Vagina (tissue), 2 donors: ENCODE measurements around the gene SH3GLB2.

Source experiments
- POLR2AphosphoS5 ChIP-seq, 2 donors: sonication (generic); formaldehyde crosslinking; IDR thresholded peaks; one replicate each; pipeline ENCODE4 v1.9.0; 2017; ENCODE audit warnings: antibody characterized with exemption in 2 of 2, mild to moderate bottlenecking in 2 of 2, low read depth in 1 of 2; ENCODE audit not compliant: insufficient read depth in 1 of 2
- TF ChIP-seq, protein P1 (sequence below), 3 experiments: fragments of 450-650 bp in 2 of 3; fragments of 200-600 bp in 1 of 3; sonication (generic) in 1 of 3; IDR thresholded peaks; one replicate each; pipeline ENCODE4 v1.5.1; 2017 to 2019; ENCODE audit warnings: antibody characterized with exemption in 3 of 3, mild to moderate bottlenecking in 2 of 3, moderate library complexity in 2 of 3

DNA sequence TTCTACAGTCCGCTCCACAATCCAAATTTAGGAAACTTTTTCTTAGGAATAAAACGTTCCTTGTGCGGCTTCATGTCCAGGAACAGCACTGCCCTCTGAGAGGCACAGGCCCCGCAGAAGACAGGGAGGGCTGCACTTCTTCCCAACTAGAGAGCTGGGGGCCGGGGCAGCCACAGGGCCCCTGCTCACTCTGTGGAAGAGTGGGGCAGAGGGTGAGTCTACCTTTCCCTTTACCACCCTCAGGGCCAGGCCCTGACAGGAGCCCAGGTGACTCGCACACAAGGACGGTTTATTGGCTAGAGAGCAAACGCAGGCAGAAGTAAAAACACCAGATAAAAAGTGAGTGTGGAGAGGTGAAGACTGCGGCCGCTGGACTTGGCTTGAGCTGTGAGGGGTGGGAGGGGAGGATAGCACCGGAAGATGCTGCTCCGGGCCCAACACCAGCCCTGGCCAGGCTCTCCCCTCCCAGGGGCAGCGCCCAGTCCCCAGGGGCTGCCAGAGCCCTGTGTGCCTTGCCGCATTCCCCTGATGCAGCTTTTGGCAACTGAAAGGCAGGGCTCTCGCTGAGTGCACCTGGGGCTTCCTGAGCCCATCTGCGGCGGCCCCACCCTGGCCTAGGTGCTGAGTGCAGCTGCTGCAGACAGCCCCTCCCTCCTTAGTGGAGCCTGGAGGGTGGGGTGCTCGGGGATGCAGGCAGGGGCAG lies 20.2 kb downstream of the SH3GLB2 start:
- TF ChIP-seq, protein P1, sequence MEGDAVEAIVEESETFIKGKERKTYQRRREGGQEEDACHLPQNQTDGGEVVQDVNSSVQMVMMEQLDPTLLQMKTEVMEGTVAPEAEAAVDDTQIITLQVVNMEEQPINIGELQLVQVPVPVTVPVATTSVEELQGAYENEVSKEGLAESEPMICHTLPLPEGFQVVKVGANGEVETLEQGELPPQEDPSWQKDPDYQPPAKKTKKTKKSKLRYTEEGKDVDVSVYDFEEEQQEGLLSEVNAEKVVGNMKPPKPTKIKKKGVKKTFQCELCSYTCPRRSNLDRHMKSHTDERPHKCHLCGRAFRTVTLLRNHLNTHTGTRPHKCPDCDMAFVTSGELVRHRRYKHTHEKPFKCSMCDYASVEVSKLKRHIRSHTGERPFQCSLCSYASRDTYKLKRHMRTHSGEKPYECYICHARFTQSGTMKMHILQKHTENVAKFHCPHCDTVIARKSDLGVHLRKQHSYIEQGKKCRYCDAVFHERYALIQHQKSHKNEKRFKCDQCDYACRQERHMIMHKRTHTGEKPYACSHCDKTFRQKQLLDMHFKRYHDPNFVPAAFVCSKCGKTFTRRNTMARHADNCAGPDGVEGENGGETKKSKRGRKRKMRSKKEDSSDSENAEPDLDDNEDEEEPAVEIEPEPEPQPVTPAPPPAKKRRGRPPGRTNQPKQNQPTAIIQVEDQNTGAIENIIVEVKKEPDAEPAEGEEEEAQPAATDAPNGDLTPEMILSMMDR (IDR thresholded peaks at IDR 0.05), result no peak
- TF ChIP-seq POLR2AphosphoS5 (IDR thresholded peaks at IDR 0.05; ENCODE audit: insufficient read depth in 1 of 2, low read depth in 1 of 2), result no peak
